ENCODE results near the gene RHOA. TPM values are rescaled to one million over a fixed set of nuclear protein-coding genes. Genes with fewer than 3 reads are reported as not detected.

RHOA gene
- 100 to 1,000 TPM; 358 to 430 (median 419) TPM for total RNA-seq
- long read RNA-seq, donor 1, transcript RHOA-202 (5 exons, 2,031 nt), result major isoform, 687 of 718 reads
- long read RNA-seq, donor 1, partial matches to known transcripts, result 6 of 718 reads
- long read RNA-seq, donor 1, other reads (novel, unspliced or antisense), result 21 of 718 reads
- long read RNA-seq, donor 2, transcript RHOA-202 (5 exons, 2,031 nt), result major isoform, 564 of 630 reads
- long read RNA-seq, donor 2, partial matches to known transcripts, result 48 of 630 reads
- long read RNA-seq, donor 2, other reads (novel, unspliced or antisense), result 12 of 630 reads

DNA sequence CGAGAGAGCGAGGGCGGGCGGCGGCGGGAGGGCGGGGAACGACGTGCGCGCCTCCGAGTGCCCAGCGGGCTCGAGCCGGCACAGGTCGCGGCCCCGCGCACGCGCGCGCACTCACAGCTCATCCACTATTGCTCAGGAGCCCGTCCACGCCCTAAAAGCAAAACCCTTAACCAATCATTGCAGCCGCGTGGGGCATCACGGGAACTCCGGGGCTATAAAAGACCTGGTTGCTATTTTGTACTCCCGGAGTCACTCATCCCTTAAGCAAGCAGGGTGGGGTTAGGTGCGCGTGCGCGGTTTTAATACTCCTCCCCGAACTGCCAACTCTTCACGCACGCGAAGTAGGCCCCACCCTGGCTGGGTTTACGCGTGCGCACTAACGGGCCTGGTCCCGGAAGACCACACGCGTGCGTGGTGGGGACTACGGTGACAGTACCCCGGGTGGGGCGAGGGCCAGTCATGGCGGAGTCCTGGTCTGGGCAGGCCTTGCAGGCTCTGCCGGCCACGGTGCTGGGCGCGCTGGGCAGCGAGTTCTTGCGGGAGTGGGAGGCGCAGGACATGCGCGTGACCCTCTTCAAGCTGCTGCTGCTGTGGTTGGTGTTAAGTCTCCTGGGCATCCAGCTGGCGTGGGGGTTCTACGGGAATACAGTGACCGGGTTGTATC, at the start of gene RHOA, which contains the start of gene TCTA:
RHOA (minus strand) TSS at position 9 of the 664 bp plus-strand sequence. CDS start 36,387 bp downstream, outside the sequence.
TCTA (plus strand) TSS at position 456 of the 664 bp plus-strand sequence; CDS start at position 460, 4 bp downstream.
- DNase-seq (peak; percentile 99 to 100 (median 99)), ATAC-seq (peak; percentile 91)
- intact Hi-C loops (cut with DNase I, micrococcal nuclease), result no loop called here
- TF ChIP-seq, protein P1, sequence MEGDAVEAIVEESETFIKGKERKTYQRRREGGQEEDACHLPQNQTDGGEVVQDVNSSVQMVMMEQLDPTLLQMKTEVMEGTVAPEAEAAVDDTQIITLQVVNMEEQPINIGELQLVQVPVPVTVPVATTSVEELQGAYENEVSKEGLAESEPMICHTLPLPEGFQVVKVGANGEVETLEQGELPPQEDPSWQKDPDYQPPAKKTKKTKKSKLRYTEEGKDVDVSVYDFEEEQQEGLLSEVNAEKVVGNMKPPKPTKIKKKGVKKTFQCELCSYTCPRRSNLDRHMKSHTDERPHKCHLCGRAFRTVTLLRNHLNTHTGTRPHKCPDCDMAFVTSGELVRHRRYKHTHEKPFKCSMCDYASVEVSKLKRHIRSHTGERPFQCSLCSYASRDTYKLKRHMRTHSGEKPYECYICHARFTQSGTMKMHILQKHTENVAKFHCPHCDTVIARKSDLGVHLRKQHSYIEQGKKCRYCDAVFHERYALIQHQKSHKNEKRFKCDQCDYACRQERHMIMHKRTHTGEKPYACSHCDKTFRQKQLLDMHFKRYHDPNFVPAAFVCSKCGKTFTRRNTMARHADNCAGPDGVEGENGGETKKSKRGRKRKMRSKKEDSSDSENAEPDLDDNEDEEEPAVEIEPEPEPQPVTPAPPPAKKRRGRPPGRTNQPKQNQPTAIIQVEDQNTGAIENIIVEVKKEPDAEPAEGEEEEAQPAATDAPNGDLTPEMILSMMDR (IDR thresholded peaks at IDR 0.05), result no peak
- peaks cover 42% of the 10 kb centered on the region for H3K4me1 ChIP-seq (ENCODE audit: low read depth)
- H3K36me3 ChIP-seq (ENCODE audit: low read depth), result peaks cover 5% of the 10 kb centered on the region
- no peaks in the 10 kb centered on the region for H3K9me3 ChIP-seq
- peak within 1 kb of the TSS; percentile 90 for H3K4me3 ChIP-seq

DNA sequence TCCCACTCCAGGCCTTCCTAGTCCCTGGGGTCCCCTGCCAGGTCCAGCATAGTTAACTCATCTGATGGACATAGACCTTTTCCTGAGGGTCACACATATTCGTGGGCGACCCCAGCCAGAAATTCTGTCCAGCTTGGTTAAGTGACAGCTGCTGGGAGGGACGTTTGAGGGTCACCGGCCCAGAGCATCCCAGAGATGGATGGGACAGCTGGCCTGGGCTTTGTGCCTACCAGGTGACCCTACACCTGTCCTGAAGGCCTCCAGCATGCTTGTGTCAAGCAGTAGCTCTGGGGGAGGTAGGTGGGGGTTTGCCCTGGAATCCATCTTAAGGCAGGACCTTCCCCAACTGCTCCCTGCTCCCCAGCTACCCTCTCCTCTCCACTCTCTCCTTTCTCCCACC, 49.2 kb upstream of the RHOA start:
- Histone ChIP-seq H3K36me3 (ENCODE audit: low read depth) (no peaks in the 10 kb centered on the region), H3K4me1 (ENCODE audit: low read depth) (peaks cover 10% of the 10 kb centered on the region), H3K9me3 (no peaks in the 10 kb centered on the region), H3K4me3 (no peak overlapping the region)
- DNase-seq (no peak), ATAC-seq (no peak)
- intact Hi-C loops (cut with DNase I, micrococcal nuclease), result no loop called here
- TF ChIP-seq, protein P1 (IDR thresholded peaks at IDR 0.05), result no peak

DNA sequence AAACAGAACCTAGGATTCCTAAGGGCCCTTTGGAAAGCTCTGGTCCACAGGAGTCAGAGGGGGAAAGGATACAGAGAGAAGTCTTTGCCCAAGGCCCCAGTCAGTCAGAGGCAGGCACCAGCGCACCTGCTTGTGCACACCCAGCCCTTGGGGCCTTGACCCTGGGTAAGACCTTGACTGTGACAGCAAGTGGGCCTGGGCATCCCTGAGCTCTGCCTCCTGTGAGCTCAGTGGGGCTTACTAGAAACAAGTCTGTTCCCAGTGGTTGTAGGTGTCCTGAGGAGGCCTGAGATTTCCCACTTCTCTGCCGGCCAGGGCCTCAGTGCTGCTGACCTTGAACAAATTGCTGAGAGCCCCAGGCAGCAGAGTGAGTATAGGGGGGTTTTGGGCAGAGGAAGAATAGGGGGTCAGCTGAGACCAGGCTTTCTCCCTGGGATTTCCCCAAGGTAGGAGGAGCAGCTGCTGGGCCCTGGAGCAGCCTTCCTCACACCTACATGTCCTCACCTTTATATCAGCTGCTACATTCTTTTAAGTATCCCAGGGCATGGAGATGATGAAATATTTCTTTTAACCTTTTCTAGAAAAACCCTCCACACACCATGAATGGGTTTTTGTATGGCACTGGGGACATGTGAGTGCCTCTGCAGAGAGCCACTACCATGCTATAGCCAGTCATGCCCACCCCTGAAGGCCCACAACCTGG, 48.6 kb upstream of the RHOA start:
- Histone ChIP-seq H3K4me3 (no peak overlapping the region), H3K36me3 (ENCODE audit: low read depth) (no peaks in the 10 kb centered on the region), H3K9me3 (no peaks in the 10 kb centered on the region), H3K4me1 (ENCODE audit: low read depth) (peaks cover 6% of the 10 kb centered on the region)
- DNase-seq (no peak), ATAC-seq (no peak)
- TF ChIP-seq, protein P1 (IDR thresholded peaks at IDR 0.05), result no peak
- intact Hi-C loops (cut with DNase I, micrococcal nuclease), result no loop called here

DNA sequence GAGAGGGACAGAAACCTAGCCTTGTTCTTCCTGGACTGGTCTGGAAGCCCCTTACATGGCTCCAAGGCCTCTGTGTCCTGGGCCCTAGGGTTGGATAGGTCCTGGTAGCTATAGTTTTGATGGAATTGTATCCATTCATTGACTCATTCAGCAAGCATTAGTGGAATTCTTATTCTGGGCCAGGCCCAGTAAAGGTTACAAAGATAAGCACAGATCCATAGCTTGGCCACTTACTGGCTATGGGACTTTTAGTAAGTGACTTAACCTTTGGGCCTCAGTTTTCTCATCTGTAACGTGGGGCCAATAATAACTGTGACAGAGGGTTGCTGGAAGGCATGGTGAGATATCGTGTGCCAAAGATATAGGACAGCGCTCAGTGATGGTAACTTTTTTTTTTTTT, 44.7 kb upstream of the RHOA start:
- H3K36me3 ChIP-seq (ENCODE audit: low read depth), result no peaks in the 10 kb centered on the region
- H3K9me3 ChIP-seq, result no peaks in the 10 kb centered on the region
- H3K4me3 ChIP-seq, result no peak overlapping the region
- DNase-seq (no peak), ATAC-seq (no peak)
- intact Hi-C loops (cut with DNase I, micrococcal nuclease), result loop anchor here in 1 of 2 donors (10.0 kb wide), 1 partner anchor 292 kb away; the partner anchor contains the start of gene CCDC71
- peaks cover under 1% of the 10 kb centered on the region for H3K4me1 ChIP-seq (ENCODE audit: low read depth)
- TF ChIP-seq, protein P1 (IDR thresholded peaks at IDR 0.05), result no peak

DNA sequence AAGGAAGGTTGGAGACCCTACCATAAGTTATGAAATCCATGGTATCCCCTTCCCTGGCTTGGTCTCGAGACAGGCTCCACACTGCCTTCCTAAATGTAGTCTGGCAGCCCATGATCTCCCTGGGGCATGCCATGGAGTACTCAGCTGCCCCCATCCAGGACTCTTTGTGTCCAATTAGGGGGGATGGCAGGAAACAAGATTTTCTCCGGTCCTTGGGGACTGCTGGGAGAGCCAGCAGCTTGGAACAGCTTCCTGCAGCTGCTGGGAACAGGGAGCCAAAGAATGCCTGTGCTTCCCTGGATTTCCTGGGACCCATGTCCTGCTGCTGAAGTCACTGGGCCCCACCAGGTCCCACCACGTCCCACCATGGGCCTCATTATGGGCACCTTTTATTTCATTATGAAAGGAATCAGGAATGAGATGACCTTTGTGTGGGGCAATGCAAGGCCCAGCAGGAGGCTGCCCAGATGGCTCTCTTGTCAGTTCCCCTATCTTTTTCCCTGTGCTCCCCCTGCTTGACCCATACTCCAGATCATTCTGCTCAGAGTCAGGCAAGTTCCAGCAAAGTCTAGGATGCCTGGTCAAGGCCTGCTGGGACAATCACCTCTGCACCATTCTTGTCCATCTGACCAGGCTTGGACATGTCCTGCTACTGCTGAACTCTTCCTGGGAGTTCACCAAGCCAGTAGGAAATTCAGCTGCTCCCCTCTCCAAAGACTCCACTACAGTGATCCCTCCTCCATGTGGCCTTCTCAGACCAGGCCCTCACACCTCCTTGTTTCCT, 43.3 kb upstream of the RHOA start:
- TF ChIP-seq, protein P1 (IDR thresholded peaks at IDR 0.05), result no peak
- Histone ChIP-seq H3K36me3 (ENCODE audit: low read depth) (no peaks in the 10 kb centered on the region), H3K4me1 (ENCODE audit: low read depth) (no peaks in the 10 kb centered on the region), H3K4me3 (no peak overlapping the region), H3K9me3 (no peaks in the 10 kb centered on the region)
- ATAC-seq (no peak), DNase-seq (no peak)
- intact Hi-C loops (cut with DNase I, micrococcal nuclease), result loop anchor here in 1 of 2 donors (10.0 kb wide), 1 partner anchor 290 kb away; the partner anchor contains the start of gene CCDC71
